HCT116 (cell line): Measurements from ENCODE around the gene FSTL4. TPM values are rescaled to one million over a fixed set of nuclear protein-coding genes. Genes with fewer than 3 reads are reported as not detected.

Experiments used
- ATAC-seq: fragments of 200-7000 bp; cut with Tn5 transposase; 2 replicates; pipeline ENCODE4 v1.9.1; 2020; ENCODE audit warnings: mild to moderate bottlenecking, moderate library complexity
- BruUV-seq: library from RNA; stranded (reverse); fragments of 400-500 nt; replicated peaks from 2 replicates; lab custom pipeline; 2021; lab: Mats Ljungman, UMichigan
- CTCF ChIA-PET: fragments of 300-600 bp; sonication (Branson Sonifier 250); formaldehyde crosslinking; loops from one replicate; lab custom pipeline; 2021; ENCODE audit warnings: antibody characterized with exemption; lab: Charles Lee
- POLR2A ChIA-PET: fragments of 300-600, 350-600 bp; sonication (Branson Sonifier 250); formaldehyde crosslinking; loops from one replicate; lab custom pipeline; 2021; ENCODE audit warnings: antibody characterized with exemption; lab: Charles Lee
- RAD21 ChIA-PET, 2 experiments: fragments of 300-600 bp; sonication (Branson Sonifier 250); formaldehyde crosslinking; loops; one replicate each; lab custom pipeline; 2023; ENCODE audit warnings: low total read pairs in 2 of 2; ENCODE audit not compliant: uncharacterized antibody in 2 of 2, unreplicated experiment in 2 of 2, low non-redundant PET in 1 of 2; lab: Charles Lee
- DNase-seq: peaks from one replicate; pipeline ENCODE4 v3.0.0-alpha.2; 2010; ENCODE audit warnings: low read depth, low spot score
- H2AFZ ChIP-seq: fragments of 200-600 bp; shearing (Covaris generic), sonication (generic); 2 replicates; pipeline ENCODE4 v1.6.1; 2017; ENCODE audit warnings: low read depth, mixed run types, mixed read lengths, antibody characterized with exemption, low read length; ENCODE audit not compliant: poor library complexity, severe bottlenecking
- H3K27ac ChIP-seq: 2 replicates; pipeline ENCODE4 v1.5.1; 2012; ENCODE audit warnings: low read depth, low read length
- H3K27me3 ChIP-seq: fragments of 200-600 bp; sonication (generic); 2 replicates; pipeline ENCODE4 v1.6.1; 2016; ENCODE audit warnings: mixed run types, low read length, mixed read lengths; ENCODE audit not compliant: insufficient read depth
- H3K36me3 ChIP-seq, 2 experiments: fragments of 200-500 bp in 1 of 2; fragments of 200-600 bp in 1 of 2; sonication (Bioruptor generic) in 1 of 2; sonication (generic) in 1 of 2; 2 replicates each; pipeline versions ENCODE4 v1.5.1 to v1.6.1; 2014 to 2016; ENCODE audit warnings: low read length in 2 of 2, inconsistent platforms in 1 of 2, mixed read lengths in 1 of 2, mixed run types in 1 of 2; ENCODE audit not compliant: insufficient read depth in 2 of 2, control insufficient read depth in 1 of 2
- H3K4me1 ChIP-seq, 2 experiments: fragments of 200-600 bp in 1 of 2; sonication (generic) in 1 of 2; 2 replicates each; pipeline versions ENCODE4 v1.5.1 to v1.6.1; 2012 to 2017; ENCODE audit warnings: low read length in 2 of 2, inconsistent platforms in 1 of 2, mild to moderate bottlenecking in 1 of 2, mixed read lengths in 1 of 2, mixed run types in 1 of 2, moderate library complexity in 1 of 2; ENCODE audit not compliant: insufficient read depth in 2 of 2, control insufficient read depth in 1 of 2
- H3K4me2 ChIP-seq: fragments of 200-600 bp; sonication (generic); 2 replicates; pipeline ENCODE4 v1.6.1; 2017; ENCODE audit warnings: mixed run types, low read length, mixed read lengths
- H3K4me3 ChIP-seq, 2 experiments: fragments of 200-600 bp in 1 of 2; sonication (generic) in 1 of 2; replicated peaks in 1 of 2; 2 replicates each; pipeline ENCODE4 v1.5.1; 2011 to 2016; ENCODE audit warnings: low read length in 2 of 2, control low read depth in 1 of 2, low read depth in 1 of 2, mild to moderate bottlenecking in 1 of 2, mixed read lengths in 1 of 2, mixed run types in 1 of 2
- H3K79me2 ChIP-seq: fragments of 200-600 bp; sonication (generic); 2 replicates; pipeline ENCODE4 v1.6.1; 2017; ENCODE audit warnings: mild to moderate bottlenecking, mixed run types, low read length, moderate library complexity, mixed read lengths; ENCODE audit not compliant: insufficient read depth
- H3K9ac ChIP-seq: fragments of 200-600 bp; sonication (generic); 2 replicates; pipeline ENCODE4 v1.6.1; 2016; ENCODE audit warnings: low read length, mixed read lengths
- H3K9me2 ChIP-seq: fragments of 200-600 bp; sonication (generic), shearing (Covaris generic); 2 replicates; pipeline ENCODE4 v1.6.1; 2017; ENCODE audit warnings: mixed run types, mild to moderate bottlenecking, moderate library complexity; ENCODE audit not compliant: insufficient read depth
- H3K9me3 ChIP-seq, 2 experiments: fragments of 200-500 bp in 1 of 2; fragments of 200-600 bp in 1 of 2; sonication (Bioruptor generic) in 1 of 2; sonication (generic) in 1 of 2; 2 replicates each; pipeline ENCODE4 v1.6.1; 2014 to 2017; ENCODE audit warnings: low read length in 2 of 2, mixed read lengths in 2 of 2, inconsistent platforms in 1 of 2, low read depth in 1 of 2, mild to moderate bottlenecking in 1 of 2, mixed run types in 1 of 2, moderate library complexity in 1 of 2; ENCODE audit not compliant: control insufficient read depth in 1 of 2, insufficient read depth in 1 of 2
- H4K20me1 ChIP-seq: fragments of 200-600 bp; sonication (generic), shearing (Covaris generic); 2 replicates; pipeline ENCODE4 v1.6.1; 2017; ENCODE audit warnings: mixed run types, mild to moderate bottlenecking, moderate library complexity; ENCODE audit not compliant: insufficient read depth
- RAD21 ChIP-seq: IDR thresholded peaks from 2 replicates; pipeline ENCODE4 v1.6.1; 2012; ENCODE audit warnings: low read depth, mild to moderate bottlenecking
- SIN3A ChIP-seq: IDR thresholded peaks from 2 replicates; pipeline ENCODE4 v1.6.1; 2012; ENCODE audit warnings: low read depth
- SP1 ChIP-seq: IDR thresholded peaks from 2 replicates; pipeline ENCODE4 v1.6.1; 2012; ENCODE audit warnings: low read depth
- SRF ChIP-seq: IDR thresholded peaks from 2 replicates; pipeline ENCODE4 v1.6.1; 2012; ENCODE audit warnings: low read depth
- TCF7L2 ChIP-seq: IDR thresholded peaks from 2 replicates; pipeline ENCODE4 v1.7.0; 2011; ENCODE audit warnings: borderline replicate concordance, inconsistent platforms; ENCODE audit not compliant: insufficient read depth, insufficient read length; ENCODE audit errors: extremely low read depth
- intact Hi-C: fragments of 100-400 bp; cut with micrococcal nuclease; formaldehyde crosslinking; loops from 2 replicates; pipeline ENCODE4 v1.10.0; 2022
- total RNA-seq: library from RNA; stranded (reverse); gene quantifications from one replicate; pipeline ENCODE4 v1.2.1, GENCODE V29; 2021; ENCODE audit not compliant: unreplicated experiment
- TF ChIP-seq, protein P1 (sequence below): IDR thresholded peaks from 2 replicates; pipeline ENCODE4 v1.6.1; 2012

Gene FSTL4
- total RNA-seq, 1 experiment from 2014 or later: 0.37 TPM

DNA sequence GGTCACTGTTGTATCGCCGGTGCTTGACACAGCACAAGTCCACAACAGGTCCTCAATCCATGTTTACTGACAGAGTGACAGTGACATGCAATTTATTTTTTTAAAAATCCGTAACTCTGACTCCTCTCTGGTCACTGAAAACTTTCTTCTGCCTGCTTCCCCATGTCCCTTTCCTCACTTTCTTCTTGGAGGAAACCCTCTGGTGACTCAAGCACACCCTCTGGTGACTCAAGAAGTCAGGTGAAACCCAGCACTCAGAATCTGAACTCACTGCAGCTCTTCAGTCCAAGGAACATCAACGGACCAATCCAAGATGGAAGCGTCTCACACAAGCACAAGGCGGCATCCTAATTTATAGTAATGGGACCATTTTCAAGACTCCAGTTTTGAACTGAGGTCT, 245.9 kb downstream of the FSTL4 start:
- Histone ChIP-seq H3K4me3 (no peak overlapping the region), H3K27me3 (no peaks in the 10 kb centered on the region), H3K4me2 (no peak overlapping the region), H3K9me3 (no peaks in the 10 kb centered on the region), H3K9me2 (no peaks in the 10 kb centered on the region), H3K27ac (no peak overlapping the region), H3K4me1 (peaks cover 8 to 21% of the 10 kb centered on the region in 2 experiments), H4K20me1 (no peaks in the 10 kb centered on the region), H3K9ac (no peak overlapping the region), H3K36me3 (no peaks in the 10 kb centered on the region), H3K79me2 (no peaks in the 10 kb centered on the region), H2AFZ (no peak overlapping the region)
- RAD21 ChIA-PET: interaction anchor here in 1 of 2 experiments (0.6 kb wide), 1 partner anchor 255 kb away, joined by 5 read pairs; no protein-coding TSS in a partner anchor
- DNase-seq (no peak), ATAC-seq (no peak)
- CTCF ChIA-PET: no interaction called here
- TF ChIP-seq RAD21 (peak; percentile 42; the same call in 1 of the 2 replicates), SRF (no peak), SP1 (no peak)
- POLR2A ChIA-PET: no interaction called here
- intact Hi-C loops: no loop called here
- no TSS peak for BruUV-seq

DNA sequence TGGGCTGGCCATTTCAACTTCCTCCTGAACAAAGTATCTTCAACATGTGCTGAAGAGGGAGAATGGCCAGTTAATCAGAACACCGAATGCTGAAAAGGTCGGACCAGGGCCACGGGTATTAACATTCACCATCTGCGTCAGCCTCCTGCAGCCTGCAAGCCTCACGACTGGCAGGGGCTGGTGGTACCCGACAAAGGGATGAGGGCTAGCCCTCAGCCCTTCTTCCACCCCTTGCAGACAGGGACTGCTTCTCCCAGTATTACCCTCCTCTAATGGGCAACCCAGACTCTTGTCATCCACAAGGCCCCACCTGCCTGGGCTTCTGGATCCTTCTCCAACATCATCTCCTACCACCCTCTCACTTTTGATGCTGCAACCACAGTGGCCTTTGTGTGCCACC, 246.6 kb downstream of the FSTL4 start:
- Histone ChIP-seq H2AFZ (no peak overlapping the region), H3K9ac (no peak overlapping the region), H3K36me3 (no peaks in the 10 kb centered on the region), H3K27ac (no peak overlapping the region), H3K4me1 (peaks cover 3 to 14% of the 10 kb centered on the region in 2 experiments; a peak in 3 of 4 replicates), H3K9me3 (no peaks in the 10 kb centered on the region), H3K27me3 (no peaks in the 10 kb centered on the region), H4K20me1 (no peaks in the 10 kb centered on the region), H3K79me2 (no peaks in the 10 kb centered on the region), H3K4me3 (no peak overlapping the region), H3K4me2 (no peak overlapping the region), H3K9me2 (no peaks in the 10 kb centered on the region)
- POLR2A ChIA-PET: no interaction called here
- CTCF ChIA-PET: no interaction called here
- intact Hi-C loops: loop anchor here (1.0 kb wide), 1 partner anchor 95 kb away; no protein-coding TSS in a partner anchor
- RAD21 ChIA-PET: no interaction called here
- BruUV-seq: no TSS peak
- ATAC-seq (no peak), DNase-seq (no peak)
- TF ChIP-seq TCF7L2: no peak
- TF ChIP-seq SIN3A: no peak
- TF ChIP-seq, protein P1, sequence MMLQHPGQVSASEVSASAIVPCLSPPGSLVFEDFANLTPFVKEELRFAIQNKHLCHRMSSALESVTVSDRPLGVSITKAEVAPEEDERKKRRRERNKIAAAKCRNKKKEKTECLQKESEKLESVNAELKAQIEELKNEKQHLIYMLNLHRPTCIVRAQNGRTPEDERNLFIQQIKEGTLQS: no peak
